K562 (cell line): Measurements from ENCODE around the gene ATG4D. TPM values are rescaled to one million over a fixed set of nuclear protein-coding genes. Genes with fewer than 3 reads are reported as not detected.

Experiments
- ATAC-seq: fragments of 200-7000 bp; cut with Tn5 transposase; 3 replicates; pipeline ENCODE4 v1.9.1; 2020; ENCODE audit warnings: moderate library complexity
- BruUV-seq: library from RNA; stranded (reverse); fragments of 400-500 nt; replicated peaks from 2 replicates; lab custom pipeline; 2021; lab: Mats Ljungman, UMichigan
- CTCF ChIA-PET: fragments of 300-600 bp; formaldehyde crosslinking; extraction: SDS; loops from one replicate; lab custom pipeline; 2021; ENCODE audit warnings: low intra/inter-chr PET ratio; lab: Yijun Ruan, JAX
- POLR2A ChIA-PET: fragments of 300-600, 350-650 bp; sonication (Branson Sonifier 250); formaldehyde crosslinking; extraction: SDS; loops from one replicate; lab custom pipeline; 2021; ENCODE audit warnings: antibody characterized with exemption, inconsistent platforms; lab: Yijun Ruan, JAX
- DNase-seq, 4 experiments: peaks; one replicate each; pipeline versions ENCODE4 v3.0.0 to v3.0.0-alpha.2; 2011 to 2018; ENCODE audit warnings: low spot score in 3 of 4, mixed read lengths in 3 of 4; ENCODE audit errors: extremely low read depth in 1 of 4
- FAIRE-seq: peaks from 2 replicates; lab custom pipeline; 2011; peaks lifted over from hg19 to GRCh38; lab: Jason Lieb, UNC
- H2AFZ ChIP-seq: 2 replicates; pipeline ENCODE4 v1.6.0; 2011; ENCODE audit warnings: low read depth, low read length, control low read depth, inconsistent platforms
- H3K27ac ChIP-seq: fragments of 200-600 bp; 3 replicates; pipeline ENCODE4 v1.8.0; 2011; ENCODE audit warnings: low read depth, mild to moderate bottlenecking, control low read depth, inconsistent platforms, low read length, moderate library complexity, mixed read lengths; ENCODE audit errors: extremely low read depth
- H3K27me3 ChIP-seq, 2 experiments: fragments of 300-600 bp in 1 of 2; 2 replicates in 1 of 2; 3 replicates in 1 of 2; pipeline versions ENCODE4 v1.6.0 to v1.8.0; 2011; ENCODE audit warnings: inconsistent platforms in 2 of 2, low read length in 2 of 2, mild to moderate bottlenecking in 1 of 2, mixed read lengths in 1 of 2, moderate library complexity in 1 of 2; ENCODE audit not compliant: control insufficient read depth in 2 of 2, insufficient read depth in 2 of 2
- H3K36me3 ChIP-seq: fragments of 300-600 bp; 3 replicates; pipeline ENCODE4 v1.8.0; 2011; ENCODE audit warnings: mild to moderate bottlenecking, low read length, inconsistent platforms; ENCODE audit not compliant: control insufficient read depth, insufficient read depth
- H3K4me1 ChIP-seq, 2 experiments: fragments of 200-600 bp in 1 of 2; replicated peaks in 1 of 2; 2 replicates in 1 of 2; 3 replicates in 1 of 2; pipeline versions ENCODE4 v1.5.1 to v1.8.0; 2011; ENCODE audit warnings: inconsistent platforms in 2 of 2, low read length in 2 of 2, mild to moderate bottlenecking in 1 of 2, mixed read lengths in 1 of 2, moderate library complexity in 1 of 2; ENCODE audit not compliant: control insufficient read depth in 2 of 2, insufficient read depth in 2 of 2
- H3K4me2 ChIP-seq: 2 replicates; pipeline ENCODE4 v1.6.1; 2011; ENCODE audit warnings: low read length, control low read depth, inconsistent platforms, mixed read lengths; ENCODE audit not compliant: insufficient read depth
- H3K4me3 ChIP-seq: fragments of 200-600 bp; sonication (generic), shearing (Covaris generic); 2 replicates; pipeline ENCODE4 v1.5.1; 2016; ENCODE audit warnings: control low read depth, inconsistent platforms
- H3K79me2 ChIP-seq: fragments of 200-600 bp; 3 replicates; pipeline ENCODE4 v1.8.0; 2011; ENCODE audit warnings: low read length, inconsistent platforms; ENCODE audit not compliant: control insufficient read depth, insufficient read depth
- H3K9ac ChIP-seq, 2 experiments: 2 replicates each; pipeline versions ENCODE4 v1.6.0 to v1.6.1; 2011; ENCODE audit warnings: low read depth in 2 of 2, low read length in 2 of 2, control low read depth in 1 of 2, inconsistent platforms in 1 of 2, mild to moderate bottlenecking in 1 of 2, mixed read lengths in 1 of 2; ENCODE audit not compliant: insufficient read depth in 1 of 2
- H3K9me1 ChIP-seq: one replicate; pipeline ENCODE4 v1.6.0; 2011; ENCODE audit warnings: inconsistent platforms, mild to moderate bottlenecking, low read length, moderate library complexity; ENCODE audit not compliant: control insufficient read depth, insufficient read depth
- H3K9me3 ChIP-seq: replicated peaks from 2 replicates; pipeline ENCODE4 v1.5.1; 2011; ENCODE audit warnings: low read depth, low read length, inconsistent platforms; ENCODE audit not compliant: control insufficient read depth, insufficient read depth
- H4K20me1 ChIP-seq: replicated peaks from 2 replicates; pipeline ENCODE4 v1.6.1; 2011; ENCODE audit warnings: low read length, inconsistent platforms, mixed read lengths; ENCODE audit not compliant: control insufficient read depth, insufficient read depth
- CC2D1A ChIP-seq: fragments of 450-650 bp; IDR thresholded peaks from 2 replicates; pipeline ENCODE4 v1.6.1; 2017; ENCODE audit warnings: mild to moderate bottlenecking
- CEBPB ChIP-seq: fragments of 450-650 bp; IDR thresholded peaks from 2 replicates; pipeline ENCODE4 v1.6.1; 2016; ENCODE audit warnings: missing genetic modification characterization, missing compliant biosample characterization
- CTCF ChIP-seq, 3 experiments: IDR thresholded peaks in 2 of 3; conservative IDR thresholded peaks in 1 of 3; 2 replicates each; pipeline ENCODE4 v1.5.1; 2011 to 2012; ENCODE audit warnings: low read length in 3 of 3, mild to moderate bottlenecking in 3 of 3, control low read depth in 2 of 3, improper control_type of control experiment in 1 of 3, inconsistent platforms in 1 of 3, low read depth in 1 of 3, mixed read lengths in 1 of 3, moderate library complexity in 1 of 3; ENCODE audit not compliant: insufficient read depth in 2 of 3
- DMBX1 ChIP-seq: fragments of 250-450 bp; sonication (Bioruptor Pico); IDR thresholded peaks from 2 replicates; pipeline ENCODE4 v1.8.0; 2022; ENCODE audit warnings: inconsistent platforms, mild to moderate bottlenecking, moderate library complexity, borderline replicate concordance
- EGR1 ChIP-seq: fragments of 450-650 bp; conservative IDR thresholded peaks from 2 replicates; pipeline ENCODE4 v1.6.1; 2017; ENCODE audit warnings: mild to moderate bottlenecking
- FOXA1 ChIP-seq: fragments of 450-650 bp; IDR thresholded peaks from 2 replicates; pipeline ENCODE4 v1.6.1; 2016; ENCODE audit warnings: mild to moderate bottlenecking, borderline replicate concordance
- HNRNPK ChIP-seq: fragments of 200-400 bp; formaldehyde crosslinking; IDR thresholded peaks from one replicate; pipeline ENCODE4 v1.6.1; 2018; ENCODE audit warnings: mild to moderate bottlenecking, low read depth, low read length; ENCODE audit not compliant: poor library complexity, severe bottlenecking
- JUN ChIP-seq, 2 experiments: sonication (generic) in 1 of 2; formaldehyde crosslinking in 1 of 2; IDR thresholded peaks; 2 replicates each; pipeline versions ENCODE4 v1.6.1 to v1.8.0; 2012 to 2022; ENCODE audit warnings: borderline replicate concordance in 2 of 2, mild to moderate bottlenecking in 2 of 2, improper control_type of control experiment in 1 of 2, low read depth in 1 of 2, low read length in 1 of 2, missing genetic modification reagents in 1 of 2
- NFRKB ChIP-seq: fragments of 450-650 bp; IDR thresholded peaks from 2 replicates; pipeline ENCODE4 v1.6.1; 2016; ENCODE audit warnings: low read depth
- SIRT6 ChIP-seq: IDR thresholded peaks from one replicate; pipeline ENCODE4 v1.6.1; 2012; ENCODE audit warnings: low read depth, mild to moderate bottlenecking, control low read depth, inconsistent platforms, low read length, moderate library complexity
- YBX1 ChIP-seq: fragments of 450-650 bp; IDR thresholded peaks from 2 replicates; pipeline ENCODE4 v1.7.1; 2016; ENCODE audit warnings: mild to moderate bottlenecking
- ZSCAN29 ChIP-seq: fragments of 450-650 bp; IDR thresholded peaks from 2 replicates; pipeline ENCODE4 v1.6.1; 2017
- WGBS: fragments of 100-300 bp; shearing (Covaris generic); methylation state at CpG from one replicate; pipeline ENCODE4 v1.1.6; 2016; ENCODE audit warnings: low coverage, mixed read lengths; ENCODE audit not compliant: insufficient coverage; ENCODE audit errors: missing lambda C conversion rate; 5-methylcytosine and 5-hydroxymethylcytosine counted together
- in situ Hi-C: fragments of 300-500 bp; cut with MboI; formaldehyde crosslinking; loops from 4 replicates; pipeline ENCODE4 v1.15.0; 2018; ENCODE audit warnings: inconsistent platforms, mixed read lengths
- intact Hi-C: fragments of 100-400 bp; cut with micrococcal nuclease; formaldehyde crosslinking; loops from 2 replicates; pipeline ENCODE4 v1.14.2; 2022
- polyA plus RNA-seq, 8 experiments: library from polyadenylated mRNA; depleted of rRNA in 4 of 8; stranded (reverse) in 5 of 8; unstranded in 3 of 8; fragments of >200 nt; fragmentation: Nextera tagmentation in 2 of 8; fragmentation: Illumina TruSeq in 1 of 8; extraction: Ambion mirVana in 2 of 8; extraction: Trizol in 1 of 8; gene quantifications; 2 replicates each; pipeline versions ENCODE4 v1.2.1 to v1.2.3, GENCODE V29; 2011 to 2014; ENCODE audit warnings: inconsistent platforms in 1 of 8, missing spikeins in 1 of 8
- total RNA-seq, 7 experiments: library from RNA; depleted of rRNA in 6 of 7; stranded (reverse); fragments of >200 nt in 6 of 7; fragmentation: Illumina TruSeq in 2 of 7; extraction: Trizol in 2 of 7; gene quantifications; 2 replicates each; pipeline versions ENCODE4 v1.2.1 to v1.2.3, GENCODE V29; 2011 to 2021; ENCODE audit warnings: low replicate concordance in 1 of 7

Gene ATG4D
- total and polyA plus RNA-seq, 9 of the 15 experiments (the other 6 are each of a cell fraction or from before 2014, with no cell fraction given) = 0.51 to 66.1 (median 22.9) TPM

GRCh38 chr19:10582091-10582490, 38.4 kb downstream of the ATG4D start:
- no TSS peak for BruUV-seq
- Histone ChIP-seq H3K4me3 (no peak overlapping the region), H3K27ac (no peak overlapping the region), H3K9ac (no peak overlapping the region), H3K36me3 (no peaks in the 10 kb centered on the region), H3K9me3 (no peaks in the 10 kb centered on the region), H3K4me2 (no peak overlapping the region), H3K79me2 (no peaks in the 10 kb centered on the region), H3K27me3 (peaks cover 0 to 6% of the 10 kb centered on the region in 2 experiments; a peak in 2 of 5 replicates), H3K4me1 (peaks cover 9 to 18% of the 10 kb centered on the region in 2 experiments; a peak in 4 of 5 replicates), H4K20me1 (no peaks in the 10 kb centered on the region), H3K9me1 (peaks cover 2% of the 10 kb centered on the region), H2AFZ (no peak overlapping the region)
- no peak for ATAC-seq
- ChIA-PET POLR2A (interaction anchor here (0.6 to 1.9 kb wide), 10 partner anchors 8 to 137 kb away, joined by 3 to 9 read pairs (median 4); partner anchors contain the start of gene KEAP1), CTCF (interaction anchor here (0.6 to 4.0 kb wide), 3 partner anchors 63 to 118 kb away, joined by 3 to 84 read pairs (median 50); partner anchors contain the start of gene QTRT1)
- DNase-seq = no peak
- TF ChIP-seq HNRNPK (no peak), NFRKB (no peak), ZSCAN29 (no peak), SIRT6 (no peak), CTCF (IDR thresholded peaks at IDR 0.05 in 2 of 3, conservative IDR thresholded peaks at IDR 0.05 in 1 of 3; ENCODE audit: insufficient read depth in 2 of 3, low read depth in 1 of 3, low read length in 3 of 3) (no peak), FOXA1 (no peak), JUN (IDR thresholded peaks at IDR 0.05; ENCODE audit: borderline replicate concordance, low read depth, low read length) (no peak), JUN (CRISPR knock-in tag; IDR thresholded peaks at IDR 0.05; ENCODE audit: borderline replicate concordance) (no peak), YBX1 (no peak), EGR1 (no peak), CC2D1A (no peak), CEBPB (tag) (no peak), DMBX1 (CRISPR knock-in tag) (no peak)
- intact Hi-C loops = loop anchor here (5.0 kb wide), 1 partner anchor 40 kb away; the partner anchor contains the start of gene ATG4D
- WGBS = 56% methylated on average over 12 of the region's 13 CpGs
- FAIRE-seq = no peak
- in situ Hi-C loops = loop anchor here (5.0 kb wide), 2 partner anchors 60 to 115 kb away; no protein-coding TSS in a partner anchor
